Fibroblast of skin of abdomen (primary cell): ENCODE data around the gene PAPLN.
A peak's percentile ranks its signal among the peaks of the same experiment; 100 is the strongest.

Experiments used
- DNase-seq: peaks from one replicate; pipeline ENCODE4 v3.0.0-alpha.2; 2013

The PAPLN gene

DNA sequence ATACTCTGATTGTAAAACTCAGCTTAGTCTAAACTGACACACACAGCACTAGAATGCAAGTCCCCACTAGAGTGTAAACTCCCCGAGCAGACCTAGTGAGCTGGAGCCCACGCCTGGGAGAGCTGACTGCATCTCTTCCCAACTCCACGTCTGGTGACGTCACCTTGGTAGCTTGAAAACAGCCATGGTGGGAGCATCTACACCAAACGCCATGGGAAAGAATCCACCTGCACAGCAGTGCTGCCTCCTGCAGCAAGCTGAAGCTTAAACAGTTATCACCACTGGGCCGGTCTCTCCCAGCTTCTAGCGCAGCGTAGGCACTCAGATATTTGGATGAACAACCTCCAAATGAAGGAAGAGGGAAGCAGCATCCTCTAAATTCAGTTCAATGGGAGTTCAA is 4.3 kb upstream of the PAPLN start:
- no peak for DNase-seq

DNA sequence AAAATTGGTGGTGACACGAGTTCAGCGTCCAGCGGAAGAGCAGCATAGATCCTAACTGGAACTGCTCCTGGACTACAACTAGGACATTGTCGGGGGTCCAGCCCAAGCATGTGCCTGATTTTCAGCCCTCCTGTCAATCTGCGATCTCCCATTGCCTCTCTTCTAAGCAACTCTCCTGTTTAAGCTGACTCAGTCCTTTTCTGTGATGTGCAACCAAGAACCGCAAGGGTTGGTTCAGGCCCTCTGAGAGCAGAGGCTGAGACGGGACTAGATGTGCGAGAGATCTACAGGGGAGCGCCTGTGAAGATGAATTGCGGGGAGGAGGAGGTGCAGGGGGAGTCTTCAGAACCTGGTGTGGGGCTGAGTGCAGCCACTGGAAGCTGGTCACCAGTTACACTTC is 3.7 kb upstream of the PAPLN start:
- DNase-seq: no peak

DNA sequence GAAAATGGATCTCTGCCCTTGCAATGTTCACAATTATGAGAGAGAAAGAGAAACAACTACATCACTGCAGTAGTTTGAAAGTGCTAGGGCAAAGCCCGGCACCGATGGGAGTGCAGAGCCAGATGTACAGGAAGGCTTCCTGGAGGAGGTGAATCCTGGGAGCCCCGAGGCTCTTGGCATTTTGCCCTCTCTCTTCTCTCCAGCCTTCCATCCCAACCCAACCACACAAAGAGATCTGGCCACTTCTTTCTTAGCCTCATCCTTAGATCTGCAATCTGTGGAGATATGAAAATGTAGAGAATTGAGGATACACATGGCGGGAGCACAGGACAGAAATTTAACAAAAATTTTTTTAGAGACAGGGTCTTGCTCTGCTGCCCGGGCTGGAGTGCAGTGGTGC is 3.3 kb upstream of the PAPLN start:
- no peak for DNase-seq

DNA sequence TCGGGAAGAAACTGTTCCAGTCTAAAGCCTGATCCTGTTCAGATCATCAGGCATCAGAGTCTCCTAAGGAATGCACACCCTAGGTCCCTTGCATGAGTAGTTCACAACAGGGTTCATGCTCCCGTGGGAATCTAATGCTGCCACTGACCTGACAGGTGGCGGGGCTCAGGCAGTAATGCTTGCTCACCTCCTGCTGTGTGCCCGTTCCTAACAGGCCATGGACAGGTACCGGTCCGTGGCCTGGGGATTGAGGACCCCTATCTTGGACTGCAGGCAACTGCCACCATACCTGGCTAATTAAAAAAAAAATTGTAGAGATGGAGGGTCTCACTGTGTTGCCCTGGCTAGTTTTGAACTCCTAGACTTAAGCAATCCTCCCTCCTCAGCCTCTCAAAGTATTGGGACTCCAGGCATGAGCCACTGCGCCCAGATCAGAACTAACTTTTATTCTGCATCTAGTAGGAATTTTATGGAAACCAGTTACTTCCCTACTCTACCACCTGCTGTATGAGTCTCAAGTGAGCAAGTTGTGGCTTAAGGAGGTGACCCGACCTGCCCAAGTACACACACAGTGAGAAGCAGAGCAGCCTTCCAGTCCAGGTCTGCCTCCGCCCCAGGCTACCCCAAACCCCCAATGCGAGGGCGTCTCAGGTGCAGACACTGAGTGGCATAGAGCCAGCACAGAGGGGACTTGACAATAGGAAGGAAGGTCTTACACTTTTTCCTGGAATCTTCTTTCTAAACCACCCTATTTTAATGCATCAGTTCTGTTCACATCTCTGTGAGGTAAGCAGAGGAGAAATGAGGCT is 2.5 kb upstream of the PAPLN start:
- no peak for DNase-seq

DNA sequence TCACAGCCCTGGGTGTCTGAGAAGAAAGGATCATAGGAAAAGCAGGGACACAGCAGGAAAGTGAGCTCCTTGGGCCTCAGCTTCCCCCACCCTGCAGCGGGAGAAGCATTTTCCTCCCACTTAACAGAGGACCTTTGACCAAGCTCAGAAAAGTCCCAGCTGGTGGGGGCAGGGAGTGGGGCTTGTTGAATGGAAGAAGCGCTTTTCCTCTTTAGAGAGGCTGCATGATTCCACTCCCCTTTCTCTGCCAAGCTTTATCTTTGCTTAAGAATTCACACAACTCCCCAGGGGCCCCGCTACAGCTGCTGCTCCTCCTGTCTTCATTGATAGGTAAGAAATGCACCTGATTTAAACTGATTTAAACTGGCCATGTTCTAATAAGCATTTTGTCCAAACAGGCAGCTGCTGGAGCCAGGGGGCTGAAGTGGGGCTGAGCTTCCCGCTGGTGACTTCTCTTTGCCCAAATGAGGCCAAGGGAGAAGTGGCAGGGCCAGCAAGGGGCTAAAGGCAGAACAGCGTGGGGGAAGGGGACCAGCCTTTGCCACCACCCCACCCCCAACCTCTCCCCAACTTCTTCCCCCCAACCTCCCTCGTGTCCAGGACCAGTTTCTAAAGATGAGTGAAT is 1.7 kb upstream of the PAPLN start:
- no peak for DNase-seq

DNA sequence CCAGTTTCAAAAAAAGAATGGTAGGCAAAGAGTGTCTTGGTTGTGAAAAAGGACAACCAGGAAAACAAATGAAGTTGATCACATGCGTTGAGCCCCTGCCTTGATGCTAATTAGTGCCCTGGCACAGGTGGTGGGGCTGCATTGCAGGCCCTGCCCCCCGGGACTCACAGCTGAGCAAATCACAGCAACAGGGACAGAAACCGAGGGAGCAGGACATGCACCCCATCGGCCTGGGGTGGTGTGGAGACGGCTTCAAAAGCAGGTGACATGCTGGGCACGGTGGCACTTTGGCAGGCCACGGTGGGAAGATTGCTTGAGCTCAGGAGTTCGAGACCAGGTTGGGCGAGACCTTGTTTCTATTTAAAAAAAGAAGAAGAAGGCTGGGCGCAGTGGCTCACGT is 1.1 kb upstream of the PAPLN start:
- DNase-seq: no peak

DNA sequence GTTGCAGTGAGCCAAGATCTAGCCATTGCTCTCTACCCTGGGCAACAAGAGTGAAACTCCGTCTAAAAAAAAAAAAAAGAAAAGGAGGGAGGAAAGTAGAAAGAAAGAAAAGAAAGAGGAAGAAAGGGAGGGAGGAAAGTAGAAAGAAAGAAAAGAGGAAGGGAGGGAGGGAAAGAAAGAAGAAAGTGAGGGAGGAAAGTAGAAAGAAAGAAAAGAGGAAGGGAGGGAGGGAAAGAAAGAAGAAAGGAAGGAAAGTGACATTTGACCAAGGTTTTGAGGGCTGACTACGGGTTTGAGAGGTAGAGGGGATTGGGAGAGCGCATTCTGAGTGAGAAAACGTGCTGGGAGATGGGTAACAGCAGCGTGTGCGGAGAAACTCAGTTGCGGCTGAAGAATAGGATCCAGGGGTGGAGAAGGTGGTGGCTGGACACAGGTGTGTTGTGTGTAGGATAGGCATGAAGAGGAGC is 521 bp upstream of the PAPLN start:
- no peak for DNase-seq

DNA sequence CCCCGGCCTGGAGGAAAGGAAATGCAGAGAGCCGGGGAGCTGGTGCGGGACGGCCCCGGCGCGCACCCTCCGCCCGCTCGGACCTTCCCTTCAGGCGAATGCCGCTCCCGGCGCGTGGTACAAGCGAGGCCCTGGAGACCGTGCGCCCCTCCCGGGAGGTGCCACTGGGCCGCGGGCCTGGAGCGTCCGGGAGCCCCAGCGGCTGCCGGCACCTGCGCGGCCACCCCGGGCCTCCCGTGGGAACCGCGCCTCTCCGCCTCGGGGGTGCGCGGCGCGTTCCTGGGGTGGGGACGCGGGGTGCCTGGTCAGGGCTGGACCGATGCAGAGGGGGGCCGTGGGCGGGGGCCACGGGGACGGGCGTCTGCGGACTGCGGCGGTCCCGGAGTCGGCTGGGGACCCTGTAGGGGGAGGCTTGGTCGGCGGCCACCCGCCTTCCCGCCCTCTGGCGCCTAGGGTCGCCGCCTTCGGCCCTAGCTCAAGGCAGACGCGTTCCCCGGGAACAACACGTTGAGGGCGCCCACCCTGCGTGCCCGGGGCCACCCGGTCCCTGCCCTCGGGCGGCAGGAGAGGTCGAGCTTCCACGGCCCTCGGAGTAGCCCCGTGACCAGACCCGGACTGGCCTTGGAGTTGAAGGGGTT is 599 bp downstream of the PAPLN start:
- no peak for DNase-seq

DNA sequence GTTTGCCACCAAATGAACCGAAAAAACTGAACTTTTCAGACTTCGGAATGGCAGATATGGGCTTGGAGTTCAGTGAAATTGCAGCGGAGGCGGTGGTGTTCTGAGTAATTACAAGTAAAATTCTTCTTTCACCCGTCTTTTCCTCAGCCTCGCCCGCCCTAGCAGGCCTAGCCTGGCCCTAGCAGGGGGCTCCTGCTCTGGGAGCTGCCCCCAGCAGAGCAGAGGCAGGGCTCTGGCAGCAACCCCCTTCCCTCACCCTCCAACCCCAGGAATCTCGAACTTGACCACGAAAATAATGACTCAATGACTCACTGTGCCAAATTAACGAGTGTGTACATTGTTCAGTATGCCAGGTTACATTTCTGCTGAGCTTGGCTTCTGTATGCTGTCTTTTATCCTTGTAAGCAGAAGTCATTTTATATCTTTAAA is 1.1 kb downstream of the PAPLN start:
- peak; percentile 88 for DNase-seq

DNA sequence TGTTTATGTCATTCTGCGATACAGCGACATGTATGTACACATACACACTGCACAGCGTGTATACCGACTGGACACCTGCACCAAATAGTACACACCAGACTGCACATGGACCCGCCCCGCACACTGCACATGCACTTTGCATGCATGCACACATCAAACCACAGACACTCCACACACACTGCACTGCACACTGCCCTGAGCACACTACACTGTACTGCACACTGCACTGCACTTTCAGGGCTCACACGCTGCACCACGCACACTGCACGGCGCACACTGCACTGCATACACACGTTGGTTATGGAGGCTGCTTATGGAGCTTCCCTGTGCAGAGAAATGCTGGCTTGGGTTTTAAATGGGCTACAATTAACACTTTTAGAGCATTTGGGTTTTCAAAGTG is 1.6 kb downstream of the PAPLN start:
- no peak for DNase-seq

DNA sequence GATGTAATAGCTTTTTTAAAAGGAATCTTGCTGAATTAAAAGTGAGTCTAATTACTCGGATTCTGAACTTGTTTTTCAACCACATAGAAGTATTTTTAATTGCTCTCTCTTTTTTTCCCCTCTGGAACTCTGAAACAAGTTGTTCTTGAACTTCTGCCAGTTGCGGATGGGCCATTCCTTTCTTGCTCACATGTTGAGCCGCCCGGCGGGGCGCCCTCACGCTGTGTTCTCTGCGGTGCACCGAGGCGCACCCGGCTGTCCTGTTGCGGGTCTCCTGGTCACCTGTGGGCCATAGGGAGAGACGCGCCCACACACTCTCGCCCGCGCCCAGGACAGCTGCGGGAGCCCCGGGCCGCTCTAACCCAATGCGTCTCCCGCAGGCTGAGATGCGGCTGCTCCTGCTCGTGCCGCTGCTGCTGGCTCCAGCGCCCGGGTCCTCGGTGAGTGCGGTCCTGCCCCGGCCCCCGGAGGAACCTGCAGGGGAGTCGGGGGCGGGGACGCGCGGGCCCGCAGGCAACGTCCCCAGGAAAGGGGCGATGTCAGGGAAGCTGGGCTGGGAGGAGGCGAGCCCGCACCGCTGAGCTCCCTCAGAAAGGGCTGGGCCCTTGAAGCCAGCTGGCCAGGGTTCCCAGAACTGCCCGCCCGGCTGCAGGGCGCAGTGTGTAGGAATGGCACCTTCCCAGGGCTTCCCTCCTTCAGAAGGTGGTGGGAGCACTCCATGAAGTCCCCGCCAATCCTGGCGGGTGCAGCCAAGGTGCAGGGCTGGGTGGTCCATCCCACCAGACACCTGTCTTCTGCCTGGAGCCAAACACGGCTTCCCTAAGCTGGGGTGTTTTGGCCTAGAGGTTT is 2.3 kb downstream of the PAPLN start:
- peak; percentile 65 for DNase-seq

DNA sequence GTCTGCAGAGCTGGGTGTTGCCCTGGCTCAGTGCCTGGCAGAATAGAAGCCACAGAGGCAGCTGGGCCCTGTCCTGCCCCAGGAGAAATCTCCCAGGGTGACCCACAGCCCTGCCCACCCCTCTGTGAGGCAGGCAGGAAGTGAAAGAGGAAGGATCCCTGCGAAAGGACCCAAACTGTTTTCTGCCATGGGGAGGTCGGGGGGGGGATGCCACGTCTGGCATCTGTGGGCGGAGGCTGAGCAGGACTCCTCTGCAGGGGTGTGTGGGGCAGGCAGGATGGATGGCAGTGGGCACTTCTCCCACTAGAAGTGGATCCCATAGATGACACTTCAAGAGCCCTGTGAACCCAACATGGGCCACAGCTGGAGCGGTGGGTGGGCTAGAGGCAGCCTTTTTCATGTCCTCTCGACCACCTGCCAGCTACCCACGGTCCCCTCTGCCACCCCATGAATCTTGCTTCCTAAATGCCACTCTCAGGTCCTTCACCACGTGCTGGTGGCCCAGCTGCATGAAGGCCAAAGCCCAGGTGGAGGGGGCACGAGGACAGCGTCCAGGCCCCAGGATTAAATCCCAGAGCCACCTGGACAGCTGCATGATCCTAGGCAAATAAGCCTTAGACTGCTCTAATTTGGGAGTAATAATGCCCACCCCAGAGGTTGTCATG is 3.6 kb downstream of the PAPLN start:
- DNase-seq: no peak

DNA sequence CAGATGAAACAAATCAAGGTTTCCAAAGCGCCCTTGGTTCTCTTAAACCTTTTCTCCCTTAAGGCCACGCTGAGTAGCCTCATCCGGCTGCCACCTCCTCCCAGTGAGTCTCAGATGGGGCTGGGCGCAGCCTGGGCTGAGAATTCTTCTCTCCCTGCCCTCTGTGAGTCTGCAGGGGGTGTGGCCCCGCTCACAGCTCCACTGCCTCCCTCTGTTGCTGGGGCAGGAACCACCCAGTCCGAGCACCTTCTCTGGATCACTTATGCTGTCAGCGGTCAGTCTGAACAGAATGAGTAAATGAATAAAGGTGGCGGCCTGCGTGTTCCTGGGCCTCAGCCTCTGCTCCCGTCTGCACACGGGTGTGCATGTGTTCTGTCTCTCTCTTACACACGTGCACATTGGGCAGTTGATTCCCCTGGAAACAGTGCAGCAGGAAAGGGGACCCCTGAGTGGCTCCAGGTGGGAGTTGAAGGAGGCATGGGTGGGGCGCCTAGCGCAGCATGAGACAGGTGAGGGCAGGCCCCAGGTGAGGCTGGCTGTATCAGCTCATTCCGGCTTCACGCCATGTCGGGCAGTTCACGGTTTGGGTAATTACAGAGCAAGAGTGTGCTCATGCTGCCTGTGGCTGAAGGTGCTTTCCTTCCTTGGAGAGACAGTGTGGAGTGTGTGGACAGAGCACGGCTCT is 4.3 kb downstream of the PAPLN start:
- no peak for DNase-seq

DNA sequence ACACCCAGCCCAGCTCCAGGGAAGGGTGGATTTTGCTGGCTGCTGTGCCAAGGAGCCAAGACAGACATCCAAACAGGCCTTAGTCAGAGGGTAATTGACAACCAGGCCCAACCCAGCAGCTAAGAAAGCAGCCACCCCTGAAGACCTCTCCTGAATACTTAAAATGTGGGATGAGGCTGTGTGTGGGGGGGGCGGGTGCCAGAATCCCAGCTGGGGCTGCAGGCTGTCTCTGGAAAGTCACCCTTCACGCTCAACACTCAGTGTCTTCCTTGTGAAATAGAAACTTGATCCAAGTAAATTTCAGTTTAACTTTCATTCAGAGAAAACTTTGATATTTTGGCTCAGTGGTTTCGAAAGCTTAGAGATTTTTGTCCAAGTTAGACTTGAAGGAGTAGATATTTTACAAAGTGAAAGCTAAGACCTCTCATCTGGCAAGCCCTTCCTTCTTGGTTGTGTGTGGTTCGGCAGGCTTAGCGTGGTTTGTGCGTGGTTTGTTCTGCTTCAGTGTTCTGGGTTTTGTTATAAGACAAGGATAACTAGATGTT is 5.1 kb downstream of the PAPLN start:
- no peak for DNase-seq

DNA sequence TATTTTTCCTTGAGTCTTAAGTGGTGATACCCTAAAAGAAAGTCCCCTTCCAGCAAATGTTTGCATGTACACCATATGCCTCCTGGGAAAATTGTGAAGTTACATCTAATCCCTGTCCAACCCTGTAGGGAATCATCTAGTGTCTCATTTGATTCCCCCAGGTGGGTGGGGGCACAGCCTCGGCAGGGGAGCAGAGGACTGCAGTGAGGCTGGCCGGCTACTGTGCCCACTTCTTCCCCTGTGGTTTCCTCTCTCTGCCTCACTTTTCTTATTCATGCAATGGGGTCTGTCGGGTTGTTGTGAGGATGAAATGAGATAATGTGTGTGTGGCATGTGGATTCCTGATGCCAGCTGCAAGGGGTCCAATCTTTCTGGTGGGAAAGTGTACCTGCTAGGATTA is 6.0 kb downstream of the PAPLN start:
- DNase-seq: no peak

DNA sequence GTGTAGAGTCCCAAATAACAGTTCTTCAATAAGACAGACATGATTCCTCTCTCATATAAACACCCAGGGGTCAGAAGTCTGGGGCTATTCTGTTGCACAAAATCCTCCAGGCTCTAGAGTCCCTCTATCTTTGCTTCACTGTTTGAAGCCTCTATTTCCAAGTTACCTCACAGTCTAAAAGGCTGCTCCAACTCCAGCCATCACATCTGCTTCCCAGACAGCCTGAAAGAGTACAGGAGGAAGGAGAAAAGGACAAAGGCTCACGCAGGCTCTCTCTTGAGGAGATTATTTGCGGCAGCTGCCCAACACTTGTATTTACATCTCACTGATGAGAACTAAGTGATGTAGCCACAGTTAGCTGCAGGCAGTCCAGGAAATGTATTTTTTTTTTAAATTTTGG is 6.4 kb downstream of the PAPLN start:
- no peak for DNase-seq

DNA sequence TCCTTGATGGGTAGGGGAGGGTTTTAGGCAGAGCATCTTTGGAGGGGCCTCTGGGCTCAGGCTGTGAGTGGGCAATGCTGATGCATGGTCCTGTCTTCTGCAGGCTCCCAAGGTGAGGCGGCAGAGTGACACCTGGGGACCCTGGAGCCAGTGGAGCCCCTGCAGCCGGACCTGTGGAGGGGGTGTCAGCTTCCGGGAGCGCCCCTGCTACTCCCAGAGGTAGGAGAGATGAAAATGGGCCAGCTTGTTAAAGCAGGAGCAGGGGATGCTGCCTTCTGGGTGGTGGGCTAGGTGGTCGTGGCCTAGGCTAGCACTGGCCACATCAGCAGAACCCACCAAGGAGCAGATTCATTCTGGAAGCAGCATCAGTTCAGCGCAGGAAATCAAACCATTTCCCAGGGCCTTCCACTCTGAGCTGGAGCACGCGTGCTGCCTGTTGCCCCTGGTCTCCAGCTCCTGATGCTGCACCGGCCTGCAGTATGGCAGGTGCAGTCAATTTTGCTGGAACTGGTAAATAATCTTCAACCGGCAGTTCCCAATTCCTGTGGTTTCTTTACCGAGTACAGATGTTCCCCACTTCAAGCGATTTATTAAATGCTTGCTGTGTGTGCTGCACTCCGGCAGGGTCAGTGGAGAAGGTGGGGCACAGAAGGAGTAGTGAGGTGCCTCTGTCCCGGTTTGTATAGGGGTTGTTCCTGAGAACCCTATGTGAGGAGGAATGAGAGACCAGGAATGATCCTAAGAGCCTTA is 7.4 kb downstream of the PAPLN start:
- DNase-seq: no peak

DNA sequence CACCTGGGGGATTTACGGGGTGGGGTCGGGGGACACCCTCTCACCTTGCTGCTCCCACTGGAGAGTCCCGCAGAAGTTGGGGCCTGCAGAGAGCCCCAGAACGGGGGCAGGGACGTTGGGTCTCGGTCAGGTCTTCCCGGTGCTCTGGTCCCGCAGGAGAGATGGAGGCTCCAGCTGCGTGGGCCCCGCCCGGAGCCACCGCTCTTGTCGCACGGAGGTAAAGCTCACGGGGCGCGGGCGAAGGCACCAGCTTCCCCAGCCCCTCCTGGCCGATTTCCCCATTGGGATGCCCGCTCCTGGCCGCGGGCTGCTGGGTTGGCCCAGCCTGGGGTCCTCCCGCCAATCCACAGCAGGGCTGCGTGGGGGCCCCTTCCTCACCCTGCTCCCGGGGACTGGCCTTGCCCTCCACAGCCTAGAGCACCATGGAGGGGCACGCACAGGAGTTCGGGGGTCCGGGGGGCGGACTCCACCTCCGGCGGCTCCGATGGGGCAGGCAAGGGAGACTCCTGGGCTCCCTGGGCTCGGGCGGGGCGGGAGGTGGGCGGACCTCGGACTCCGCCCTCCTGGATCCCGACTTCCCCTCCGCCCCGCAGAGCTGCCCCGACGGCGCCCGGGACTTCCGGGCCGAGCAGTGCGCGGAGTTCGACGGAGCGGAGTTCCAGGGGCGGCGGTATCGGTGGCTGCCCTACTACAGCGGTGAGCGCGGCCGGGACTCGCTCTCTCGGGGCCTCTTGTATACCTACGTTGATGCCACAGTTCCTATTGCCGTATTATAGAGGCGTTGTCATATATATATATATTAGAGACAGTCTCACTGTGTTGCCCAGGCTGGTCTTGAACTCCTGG is 8.4 kb downstream of the PAPLN start:
- DNase-seq: peak; percentile 52

DNA sequence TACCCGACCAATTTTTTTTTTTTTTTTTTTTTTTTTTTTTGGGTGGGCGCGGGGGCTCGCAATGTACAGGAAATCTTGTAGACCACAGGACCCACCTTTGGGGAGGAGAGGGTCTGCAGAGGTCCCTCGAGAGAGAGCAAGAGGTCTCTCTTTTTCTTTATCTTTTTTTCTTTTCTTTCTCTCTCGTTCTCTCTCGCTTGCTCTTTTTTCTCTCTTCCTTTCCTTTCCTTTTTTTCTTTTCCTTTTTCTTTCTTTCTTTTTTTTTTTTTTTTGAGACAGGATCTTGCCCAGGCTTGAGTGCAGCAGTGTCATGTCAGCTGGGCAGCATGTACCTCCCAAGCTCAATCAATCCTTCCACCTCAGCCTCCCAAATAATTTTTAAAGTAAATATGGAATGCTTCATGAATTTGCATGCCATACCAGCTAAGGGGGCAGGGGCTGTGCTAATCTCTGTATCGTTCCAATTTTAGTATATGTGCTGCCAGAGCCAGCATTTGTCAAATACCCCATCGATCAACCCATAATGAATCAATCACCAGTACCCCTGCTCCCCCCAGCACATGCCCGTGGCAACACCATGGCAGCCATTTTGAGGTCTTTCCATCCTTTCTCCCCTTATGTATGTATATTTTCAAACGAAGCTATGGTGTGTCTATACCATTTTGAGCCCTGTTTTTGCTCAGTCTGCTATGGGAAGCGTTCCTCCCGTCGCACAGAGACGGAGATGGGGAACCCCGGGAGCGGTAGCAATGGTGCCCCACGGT is 9.3 kb downstream of the PAPLN start:
- DNase-seq: no peak
